Fibroblast of villous mesenchyme (primary cell): Measurements from ENCODE around the gene VCAN. TPM values are rescaled to one million over a fixed set of nuclear protein-coding genes. Genes with fewer than 3 reads are reported as not detected.

Source experiments
- DNase-seq: peaks from one replicate; pipeline ENCODE4 v3.0.0-alpha.2; 2010; ENCODE audit warnings: low read depth
- H3K4me3 ChIP-seq: 2 replicates; pipeline ENCODE4 v1.5.1; 2011; ENCODE audit warnings: low read depth, mild to moderate bottlenecking, low read length
- total RNA-seq: library from RNA; depleted of rRNA; stranded (reverse); fragments of >200 nt; gene quantifications from 2 replicates; pipeline ENCODE4 v1.2.3, GENCODE V29; 2012
- TF ChIP-seq, protein P1 (sequence below): IDR thresholded peaks from 2 replicates; pipeline ENCODE4 v1.5.1; 2012; ENCODE audit warnings: low read depth, mild to moderate bottlenecking, low read length; ENCODE audit not compliant: insufficient read depth

The VCAN gene
- total RNA-seq, 1 donor, result 490 TPM

- TF ChIP-seq, protein P1, sequence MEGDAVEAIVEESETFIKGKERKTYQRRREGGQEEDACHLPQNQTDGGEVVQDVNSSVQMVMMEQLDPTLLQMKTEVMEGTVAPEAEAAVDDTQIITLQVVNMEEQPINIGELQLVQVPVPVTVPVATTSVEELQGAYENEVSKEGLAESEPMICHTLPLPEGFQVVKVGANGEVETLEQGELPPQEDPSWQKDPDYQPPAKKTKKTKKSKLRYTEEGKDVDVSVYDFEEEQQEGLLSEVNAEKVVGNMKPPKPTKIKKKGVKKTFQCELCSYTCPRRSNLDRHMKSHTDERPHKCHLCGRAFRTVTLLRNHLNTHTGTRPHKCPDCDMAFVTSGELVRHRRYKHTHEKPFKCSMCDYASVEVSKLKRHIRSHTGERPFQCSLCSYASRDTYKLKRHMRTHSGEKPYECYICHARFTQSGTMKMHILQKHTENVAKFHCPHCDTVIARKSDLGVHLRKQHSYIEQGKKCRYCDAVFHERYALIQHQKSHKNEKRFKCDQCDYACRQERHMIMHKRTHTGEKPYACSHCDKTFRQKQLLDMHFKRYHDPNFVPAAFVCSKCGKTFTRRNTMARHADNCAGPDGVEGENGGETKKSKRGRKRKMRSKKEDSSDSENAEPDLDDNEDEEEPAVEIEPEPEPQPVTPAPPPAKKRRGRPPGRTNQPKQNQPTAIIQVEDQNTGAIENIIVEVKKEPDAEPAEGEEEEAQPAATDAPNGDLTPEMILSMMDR, result no peak
- no peak for DNase-seq
- H3K4me3 ChIP-seq, result no peak overlapping the region
Observed at GRCh38 chr5:83444445-83444844, 27.1 kb upstream of the VCAN start.

DNA sequence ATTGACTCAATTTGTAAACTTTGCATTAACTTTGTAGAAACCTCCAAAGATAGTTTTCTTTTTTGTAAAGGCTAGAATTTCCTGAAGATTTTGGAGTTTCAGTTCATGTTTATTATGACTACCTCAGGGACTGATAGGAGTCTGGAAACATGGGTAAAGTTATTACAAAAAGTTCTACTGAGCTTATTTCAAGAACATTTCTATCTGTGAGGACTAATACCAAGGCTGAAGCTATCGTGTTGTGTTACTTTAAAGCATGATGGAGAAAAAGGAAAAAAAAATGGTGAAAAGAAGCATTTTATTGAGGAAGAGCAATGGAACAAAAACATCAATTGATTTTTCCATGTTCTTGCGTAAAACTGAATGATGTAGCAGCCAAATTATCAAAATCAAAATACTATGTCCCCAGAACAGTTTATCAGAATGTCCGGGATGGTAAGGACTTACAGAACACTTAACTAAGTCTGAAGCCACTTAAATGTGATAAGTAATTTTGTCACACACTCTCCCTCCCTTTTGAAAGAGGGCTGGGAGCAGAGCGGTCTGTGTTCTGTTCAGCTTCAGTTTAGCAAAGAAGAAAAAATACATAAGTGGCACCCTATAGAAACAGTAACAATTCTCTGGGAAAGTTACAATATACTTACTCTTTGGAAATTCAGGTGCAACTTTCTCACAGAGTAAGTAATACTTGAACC is 25.1 kb upstream of the VCAN start:
- peak; percentile 85 for DNase-seq

GRCh38 chr5:83447533-83447932 is 24.0 kb upstream of the VCAN start:
- H3K4me3 ChIP-seq, result no peak overlapping the region
- no peak for DNase-seq
- TF ChIP-seq, protein P1, result no peak

More for the DNA sequence above, 25.1 kb upstream of the VCAN start:
- TF ChIP-seq, protein P1, result no peak
- peak overlapping the region; percentile 7 for H3K4me3 ChIP-seq

DNA sequence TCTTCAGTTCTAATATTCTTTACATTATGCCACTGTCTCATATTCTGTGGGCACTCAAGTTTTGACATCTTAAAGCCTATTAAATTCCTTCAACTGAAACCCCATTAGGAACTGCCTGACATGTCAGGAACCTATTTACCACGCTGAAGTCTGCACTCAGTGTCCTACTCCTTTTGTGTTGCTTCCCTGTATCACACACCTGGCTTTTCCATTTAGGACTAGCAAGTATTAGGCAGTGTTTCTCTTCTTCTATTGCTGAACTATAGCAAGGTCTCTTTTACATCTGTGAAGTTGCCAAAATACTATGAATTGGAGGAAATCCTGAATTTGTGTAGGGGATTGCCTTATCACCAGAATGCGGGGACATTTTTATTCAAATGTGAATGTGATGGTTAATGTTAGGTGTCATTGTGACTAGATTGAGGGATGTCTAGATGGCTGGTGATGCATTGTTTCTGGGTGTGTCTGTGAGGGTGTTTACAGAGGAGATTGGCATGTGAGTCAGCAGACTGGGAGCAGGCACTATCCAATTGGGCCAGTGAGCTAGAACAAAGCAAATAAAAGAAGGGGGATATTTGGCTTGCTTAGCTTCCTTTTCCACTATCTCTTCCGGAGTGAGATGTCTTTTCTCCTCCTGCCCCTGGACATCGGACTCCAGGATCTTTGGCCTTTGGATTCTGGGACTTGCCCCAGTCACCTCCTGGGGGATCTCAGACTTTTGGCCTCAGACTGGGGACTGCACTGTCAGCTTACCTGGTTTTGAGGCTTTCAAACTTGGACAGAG is 21.2 kb upstream of the VCAN start:
- DNase-seq, result no peak
- H3K4me3 ChIP-seq, result no peak overlapping the region
- TF ChIP-seq, protein P1, result no peak

- no peak overlapping the region for H3K4me3 ChIP-seq
- TF ChIP-seq, protein P1, result no peak
- DNase-seq, result no peak
Observed at GRCh38 chr5:83450967-83451248, 20.6 kb upstream of the VCAN start.

DNA sequence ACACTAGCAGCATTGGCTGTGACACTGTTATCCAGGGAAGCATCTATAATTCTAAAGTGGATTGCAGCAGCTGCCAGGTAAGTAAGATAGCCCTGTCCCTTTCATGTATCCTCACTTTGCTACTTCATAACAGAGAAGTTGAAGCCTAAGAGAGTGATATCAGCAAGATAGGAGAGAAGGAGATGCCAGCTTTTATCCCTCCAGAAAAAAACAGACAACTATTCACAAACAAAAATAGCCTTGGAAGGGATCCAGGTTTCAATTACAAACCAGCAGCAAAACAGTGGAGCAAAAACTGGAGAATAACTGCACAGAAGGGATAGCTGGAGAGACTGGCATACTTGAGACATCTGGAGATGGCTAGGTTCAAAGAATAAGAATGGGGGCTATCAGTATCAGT is 19.6 kb upstream of the VCAN start:
- TF ChIP-seq, protein P1, result no peak
- DNase-seq, result no peak
- H3K4me3 ChIP-seq, result no peak overlapping the region
